A549 (cell line): ENCODE data around the gene MARCHF6. TPM values are rescaled to one million over a fixed set of nuclear protein-coding genes. Genes with fewer than 3 reads are reported as not detected.

Experiments
- ATAC-seq, 2 experiments: fragments of 200-7000 bp in 1 of 2; fragments of >200 bp in 1 of 2; cut with Nextera tagmentation in 1 of 2; cut with Tn5 transposase in 1 of 2; 3 replicates each; pipeline versions ENCODE4 v1.8.0 to v1.9.1; 2018 to 2020; ENCODE audit warnings: mild to moderate bottlenecking in 1 of 2, moderate library complexity in 1 of 2
- CTCF ChIA-PET: fragments of 300-600 bp; sonication (Branson Sonifier 250); formaldehyde crosslinking; extraction: SDS; loops from one replicate; lab custom pipeline; 2021; ENCODE audit warnings: antibody characterized with exemption, inconsistent platforms; lab: Yijun Ruan, JAX
- POLR2A ChIA-PET: fragments of 350-600 bp; formaldehyde crosslinking; extraction: SDS; loops from one replicate; lab custom pipeline; 2021; ENCODE audit warnings: antibody characterized with exemption, inconsistent platforms; lab: Yijun Ruan, JAX
- DNase-seq, 2 experiments: peaks; one replicate each; pipeline versions ENCODE4 v3.0.0 to v3.0.0-alpha.2; 2011 to 2016; ENCODE audit warnings: low read depth in 1 of 2, low spot score in 1 of 2
- FAIRE-seq: peaks from 2 replicates; lab custom pipeline; 2011; peaks lifted over from hg19 to GRCh38; lab: Jason Lieb, UNC
- H3K27ac ChIP-seq, 2 experiments: fragments of >200 bp; sonication (Bioruptor Twin); formaldehyde crosslinking; 3 replicates each; pipeline ENCODE4 v1.5.1; 2016 to 2017
- H3K4me1 ChIP-seq: fragments of >200 bp; sonication (Bioruptor Twin); formaldehyde crosslinking; 3 replicates; pipeline ENCODE4 v1.6.1; 2016
- H3K4me2 ChIP-seq: fragments of >200 bp; sonication (Bioruptor Twin); formaldehyde crosslinking; 3 replicates; pipeline ENCODE4 v1.6.1; 2016
- H3K4me3 ChIP-seq: fragments of >200 bp; sonication (Bioruptor Twin); formaldehyde crosslinking; 3 replicates; pipeline ENCODE4 v1.5.1; 2016
- H3K9me3 ChIP-seq: fragments of >200 bp; sonication (Bioruptor Twin); formaldehyde crosslinking; 3 replicates; pipeline ENCODE4 v1.6.1; 2016
- ATOH8 ChIP-seq: fragments of 250-450 bp; sonication (Bioruptor Pico); IDR thresholded peaks from 2 replicates; pipeline ENCODE4 v1.5.0; 2020; ENCODE audit warnings: low read depth, mild to moderate bottlenecking, moderate library complexity
- BHLHE40 ChIP-seq: IDR thresholded peaks from 2 replicates; pipeline ENCODE4 v1.6.1; 2012; ENCODE audit warnings: low read depth, low read length, inconsistent platforms
- CEBPB ChIP-seq, 2 experiments: fragments of >200 bp in 1 of 2; sonication (Bioruptor Twin) in 1 of 2; formaldehyde crosslinking in 1 of 2; IDR thresholded peaks; 2 replicates each; pipeline ENCODE4 v1.6.1; 2012 to 2016
- CHD4 ChIP-seq: fragments of 200-600 bp; sonication (generic); IDR thresholded peaks from 2 replicates; pipeline ENCODE4 v1.6.1; 2016; ENCODE audit warnings: antibody characterized with exemption, mild to moderate bottlenecking, borderline replicate concordance
- EP300 ChIP-seq, 2 experiments: fragments of >200 bp; sonication (Bioruptor Twin); formaldehyde crosslinking; IDR thresholded peaks; 2 replicates in 1 of 2; 3 replicates in 1 of 2; pipeline ENCODE4 v1.6.1; 2016 to 2017
- FOSB ChIP-seq: fragments of 250-450 bp; sonication (Bioruptor Pico); IDR thresholded peaks from 2 replicates; pipeline ENCODE4 v1.5.0; 2020; ENCODE audit warnings: mild to moderate bottlenecking, moderate library complexity
- GATA3 ChIP-seq: IDR thresholded peaks from 2 replicates; pipeline ENCODE4 v1.6.1; 2012; ENCODE audit warnings: borderline replicate concordance
- HES2 ChIP-seq: fragments of >200 bp; sonication (Bioruptor Twin); formaldehyde crosslinking; IDR thresholded peaks from 2 replicates; pipeline ENCODE4 v1.6.1; 2016
- HEYL ChIP-seq: fragments of 250-450 bp; sonication (Bioruptor Pico); IDR thresholded peaks from 2 replicates; pipeline ENCODE4 v1.8.0; 2021; ENCODE audit warnings: mild to moderate bottlenecking, moderate library complexity
- HMGXB4 ChIP-seq: fragments of 250-450 bp; sonication (Bioruptor Pico); IDR thresholded peaks from 2 replicates; pipeline ENCODE4 v1.5.0; 2021; ENCODE audit warnings: mild to moderate bottlenecking, moderate library complexity, borderline replicate concordance
- HOXA7 ChIP-seq: fragments of 250-450 bp; sonication (Bioruptor Pico); IDR thresholded peaks from 2 replicates; pipeline ENCODE4 v1.5.0; 2020; ENCODE audit warnings: mild to moderate bottlenecking, moderate library complexity
- HOXB5 ChIP-seq: fragments of 250-450 bp; sonication (Bioruptor Pico); IDR thresholded peaks from 2 replicates; pipeline ENCODE4 v1.5.0; 2020; ENCODE audit warnings: mild to moderate bottlenecking, moderate library complexity
- JUN ChIP-seq, 2 experiments: fragments of >200 bp; sonication (Bioruptor Twin); formaldehyde crosslinking; IDR thresholded peaks; 2 replicates in 1 of 2; 3 replicates in 1 of 2; pipeline ENCODE4 v1.6.1; 2016 to 2017
- KDM5A ChIP-seq: fragments of 200-600 bp; sonication (generic); IDR thresholded peaks from 2 replicates; pipeline ENCODE4 v1.6.1; 2016; ENCODE audit warnings: antibody characterized with exemption, mild to moderate bottlenecking
- MAX ChIP-seq: IDR thresholded peaks from 2 replicates; pipeline ENCODE4 v1.6.1; 2012
- MAZ ChIP-seq: fragments of 150-350 bp; IDR thresholded peaks from 2 replicates; pipeline ENCODE4 v1.6.1; 2014; ENCODE audit warnings: antibody characterized with exemption, low read depth, low read length, borderline replicate concordance
- NFE2L2 ChIP-seq: fragments of 150-350 bp; conservative IDR thresholded peaks from 2 replicates; pipeline ENCODE4 v1.6.1; 2014; ENCODE audit warnings: low read length
- POLR2A ChIP-seq: IDR thresholded peaks from 2 replicates; pipeline ENCODE4 v1.6.1; 2012; ENCODE audit warnings: mild to moderate bottlenecking, low read length
- RAD21 ChIP-seq, 2 experiments: fragments of >200 bp in 1 of 2; sonication (Bioruptor Twin) in 1 of 2; formaldehyde crosslinking in 1 of 2; IDR thresholded peaks in 1 of 2; conservative IDR thresholded peaks in 1 of 2; 2 replicates in 1 of 2; 3 replicates in 1 of 2; pipeline ENCODE4 v1.6.1; 2012 to 2018; ENCODE audit warnings: inconsistent platforms in 1 of 2
- RCOR1 ChIP-seq: fragments of 150-350 bp; IDR thresholded peaks from 2 replicates; pipeline ENCODE4 v1.6.1; 2014; ENCODE audit warnings: antibody characterized with exemption, low read length, low read depth
- RFX5 ChIP-seq: fragments of 450-650 bp; IDR thresholded peaks from 2 replicates; pipeline ENCODE4 v1.7.1; 2014; ENCODE audit warnings: antibody characterized with exemption, mild to moderate bottlenecking, moderate library complexity
- RNF2 ChIP-seq: fragments of 200-600 bp; sonication (generic); IDR thresholded peaks from 2 replicates; pipeline ENCODE4 v1.6.1; 2016; ENCODE audit warnings: low read depth, mild to moderate bottlenecking, antibody characterized with exemption, moderate library complexity, borderline replicate concordance
- SMC3 ChIP-seq: fragments of >200 bp; sonication (Bioruptor Twin); formaldehyde crosslinking; IDR thresholded peaks from 3 replicates; pipeline ENCODE4 v1.6.1; 2018; ENCODE audit warnings: inconsistent platforms
- SREBF2 ChIP-seq: fragments of 450-650 bp; IDR thresholded peaks from 2 replicates; pipeline ENCODE4 v1.6.1; 2014; ENCODE audit warnings: mild to moderate bottlenecking, moderate library complexity
- TFCP2L1 ChIP-seq: fragments of 250-450 bp; sonication (Bioruptor Pico); IDR thresholded peaks from 2 replicates; pipeline ENCODE4 v1.5.0; 2021; ENCODE audit warnings: mild to moderate bottlenecking
- TP53 ChIP-seq: fragments of 250-450 bp; sonication (Bioruptor Pico); IDR thresholded peaks from 2 replicates; pipeline ENCODE4 v1.5.0; 2021; ENCODE audit warnings: mild to moderate bottlenecking, moderate library complexity
- ZC3H11A ChIP-seq: fragments of 450-650 bp; IDR thresholded peaks from 2 replicates; pipeline ENCODE4 v1.6.1; 2014; ENCODE audit warnings: antibody characterized with exemption, mild to moderate bottlenecking
- WGBS: methylation state at CpG from one replicate; pipeline ENCODE4 v1.1.6; 2017; ENCODE audit errors: missing lambda C conversion rate; 5-methylcytosine and 5-hydroxymethylcytosine counted together
- polyA plus RNA-seq, 4 experiments: library from polyadenylated mRNA; depleted of rRNA in 3 of 4; stranded (reverse); fragments of >200 nt; fragmentation: RNase III in 1 of 4; extraction: RNeasy Plus Mini Kit Qiagen cat#74134 plus additional on column Dnase treatment in 1 of 4; gene quantifications; 2 replicates in 3 of 4; 3 replicates in 1 of 4; pipeline ENCODE4 v1.2.3, GENCODE V29; 2011 to 2017

MARCHF6 gene
- polyA plus RNA-seq, 2 of the 4 experiments (the other 2 are of a cell fraction): 48.7 to 119 TPM

GRCh38 chr5:10377081-10377480 lies 23.6 kb downstream of the MARCHF6 start:
- 96% methylated on average over 2 of the region's 5 CpGs for WGBS
- CTCF ChIA-PET: interaction anchor here (1.3 to 2.9 kb wide), 3 partner anchors 9 to 93 kb away, joined by 3 to 7 read pairs (median 4); no protein-coding TSS in a partner anchor
- Histone ChIP-seq H3K4me3 (no peak overlapping the region), H3K9me3 (no peaks in the 10 kb centered on the region), H3K4me2 (no peak overlapping the region), H3K27ac (no peak overlapping the region), H3K4me1 (0 out of 3 replicates have a peak, but pooled peaks cover 9% of the 10 kb centered on the region)
- POLR2A ChIA-PET: no interaction called here
- no peak for DNase-seq
- ATAC-seq: no peak; a peak in 1 of 6 replicates
- FAIRE-seq: no peak
- no peak for TF ChIP-seq RCOR1
- TF ChIP-seq HES2: no peak
- no peak for TF ChIP-seq HOXB5 (CRISPR knock-in tag)
- no peak for TF ChIP-seq HEYL (CRISPR knock-in tag)
- TF ChIP-seq RAD21 (conservative IDR thresholded peaks at IDR 0.05 in 1 of 2, IDR thresholded peaks at IDR 0.05 in 1 of 2): no peak
- TF ChIP-seq KDM5A: no peak
- TF ChIP-seq, all 56 proteins: peak for 0

DNA sequence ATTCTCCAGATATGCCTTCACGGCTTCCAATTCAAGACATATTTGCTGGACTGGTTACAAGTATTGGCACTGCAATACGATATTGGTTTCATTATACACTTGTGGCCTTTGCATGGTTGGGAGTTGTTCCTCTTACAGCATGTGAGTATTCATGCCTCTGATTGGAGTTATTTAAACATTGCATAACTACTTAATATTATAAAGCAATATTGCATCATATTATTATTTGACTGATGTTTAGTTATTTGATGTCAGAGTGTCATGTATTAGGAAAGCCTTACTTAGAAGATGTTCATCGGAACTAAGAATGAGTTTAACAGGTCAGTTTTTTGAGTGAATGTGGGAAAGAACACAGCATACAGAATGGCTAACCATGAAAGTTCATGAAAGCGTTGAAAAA lies 28.3 kb downstream of the MARCHF6 start:
- Histone ChIP-seq H3K4me1 (0 out of 3 replicates have a peak, but pooled peaks cover 9% of the 10 kb centered on the region), H3K9me3 (no peaks in the 10 kb centered on the region), H3K4me2 (no peak overlapping the region), H3K4me3 (no peak overlapping the region), H3K27ac (no peak overlapping the region)
- TF ChIP-seq CEBPB (IDR thresholded peaks at IDR 0.05) (peak in 1 of 2 experiments; percentile 20; a peak in 2 of 4 replicates), FOSB (CRISPR knock-in tag) (no peak), SREBF2 (no peak)
- CTCF ChIA-PET: interaction anchor here (0.8 to 1.0 kb wide), 2 partner anchors 9 to 11 kb away, joined by 3 read pairs; no protein-coding TSS in a partner anchor
- no peak for DNase-seq
- ATAC-seq: no peak
- 94% methylated on average over 4 of the region's 4 CpGs for whole genome bisulfite sequencing
- no peak for FAIRE-seq
- POLR2A ChIA-PET: interaction anchor here (0.6 kb wide), 1 partner anchor 195 kb away, joined by 3 read pairs; no protein-coding TSS in a partner anchor

- ChIA-PET POLR2A (no interaction called here), CTCF (interaction anchor here (1.1 to 2.3 kb wide), 3 partner anchors 27 to 54 kb away, joined by 3 to 8 read pairs (median 4); no protein-coding TSS in a partner anchor)
- FAIRE-seq: no peak
- no peak overlapping the region for H3K27ac ChIP-seq
- 0 out of 3 replicates have a peak, but pooled peaks cover 5% of the 10 kb centered on the region for H3K4me1 ChIP-seq
- WGBS: 91% methylated on average over 3 of the region's 3 CpGs
- H3K4me2 ChIP-seq: no peak overlapping the region
- ATAC-seq: no peak
- H3K4me3 ChIP-seq: no peak overlapping the region
- TF ChIP-seq ZC3H11A (no peak), JUN (IDR thresholded peaks at IDR 0.05) (no peak), FOSB (CRISPR knock-in tag) (no peak)
- H3K9me3 ChIP-seq: no peaks in the 10 kb centered on the region
- DNase-seq: no peak
These were observed 31.0 kb downstream of the MARCHF6 start for GRCh38 chr5:10384483-10384882.

DNA sequence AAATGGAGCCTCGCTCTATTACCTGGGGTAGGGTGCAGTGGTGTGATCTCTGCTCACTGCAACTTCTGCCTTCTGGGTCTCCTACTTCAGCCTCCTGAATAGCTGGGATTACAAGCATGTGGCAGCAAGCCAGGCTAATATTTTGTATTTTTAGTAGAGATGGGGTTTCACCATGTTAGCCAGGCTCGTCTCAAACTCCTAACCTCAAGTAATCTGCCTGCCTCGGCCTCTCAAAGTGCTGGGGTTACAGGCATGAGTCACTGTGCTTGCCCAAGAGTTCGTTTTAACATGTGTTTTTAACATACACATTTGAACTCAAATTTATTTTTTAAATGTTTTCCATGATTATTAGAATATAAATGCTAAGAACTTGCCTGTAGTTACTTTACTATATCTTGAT lies 34.2 kb downstream of the MARCHF6 start:
- no peak overlapping the region for H3K4me2 ChIP-seq
- no peak for FAIRE-seq
- no peaks in the 10 kb centered on the region for H3K4me1 ChIP-seq
- H3K27ac ChIP-seq: no peak overlapping the region
- 81% methylated on average over 4 of the region's 4 CpGs for WGBS
- ChIA-PET POLR2A (no interaction called here), CTCF (interaction anchor here (1.2 kb wide), 1 partner anchor 104 kb away, joined by 4 read pairs; no protein-coding TSS in a partner anchor)
- no peak overlapping the region for H3K4me3 ChIP-seq
- ATAC-seq: no peak
- no peak for TF ChIP-seq CHD4
- TF ChIP-seq MAX: no peak
- no peak for TF ChIP-seq RFX5
- TF ChIP-seq NFE2L2: no peak
- no peak for TF ChIP-seq TFCP2L1
- TF ChIP-seq GATA3: no peak
- no peak for TF ChIP-seq HES2
- TF ChIP-seq POLR2A: no peak
- TF ChIP-seq HMGXB4 (CRISPR knock-in tag): no peak
- TF ChIP-seq EP300 (IDR thresholded peaks at IDR 0.05): no peak
- no peak for TF ChIP-seq SMC3
- no peak for TF ChIP-seq ATOH8
- no peak for TF ChIP-seq BHLHE40
- TF ChIP-seq SREBF2: no peak
- no peak for TF ChIP-seq HOXA7 (CRISPR knock-in tag)
- no peak for TF ChIP-seq TP53
- TF ChIP-seq HOXB5 (CRISPR knock-in tag): no peak
- TF ChIP-seq RNF2: no peak
- TF ChIP-seq MAZ: no peak
- no peaks in the 10 kb centered on the region for H3K9me3 ChIP-seq
- no peak for DNase-seq
